Measurements from ENCODE around the gene CENPU.

- TF ChIP-seq CTCF (IDR thresholded peaks at IDR 0.05; ENCODE audit: poor library complexity, severe bottlenecking): no peak
- TF ChIP-seq EP300 (conservative IDR thresholded peaks at IDR 0.05; ENCODE audit: poor library complexity, severe bottlenecking): no peak
Observed at GRCh38 chr4:184762100-184762499, 28.2 kb upstream of the CENPU start.
